COLO668 (cell line): ENCODE measurements around the gene SCRN2.

Source experiments
- DNase-seq: peaks from one replicate; lab custom pipeline; 2025; ENCODE audit not compliant: unreplicated experiment; lab: John Stamatoyannopoulos, UW

The SCRN2 gene

DNA sequence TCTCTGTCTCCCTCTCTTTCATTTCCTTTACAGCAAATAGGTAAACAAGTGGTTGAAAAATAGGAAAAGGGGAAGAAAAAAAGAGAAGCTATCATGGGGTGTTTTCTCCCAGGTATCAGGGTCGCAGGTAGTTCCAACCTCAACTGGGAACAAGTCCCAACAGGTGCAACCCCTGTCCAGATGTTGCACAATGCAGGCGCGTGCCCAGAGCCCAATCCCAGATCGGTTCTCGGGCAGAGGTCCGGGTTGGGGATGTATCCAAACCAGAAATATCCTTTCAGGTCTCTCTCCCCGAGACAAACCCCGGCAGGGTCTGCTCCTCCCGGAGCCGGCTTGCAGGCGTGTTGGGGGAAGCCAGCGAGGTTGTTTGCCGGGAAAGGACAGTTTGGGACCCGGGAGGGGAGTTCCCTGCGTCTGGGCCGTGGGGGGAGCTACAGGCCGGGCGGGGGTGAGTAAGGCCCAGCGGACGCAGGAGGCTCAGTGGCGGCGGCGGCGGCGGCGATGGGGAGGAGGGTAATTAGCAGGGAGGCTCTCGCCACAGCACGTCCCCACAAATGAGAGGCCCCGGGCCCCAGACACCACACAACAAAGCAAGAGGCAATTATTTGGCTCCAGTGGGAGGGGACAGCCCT, 31.1 kb upstream of the SCRN2 start:
- DNase-seq: no peak

DNA sequence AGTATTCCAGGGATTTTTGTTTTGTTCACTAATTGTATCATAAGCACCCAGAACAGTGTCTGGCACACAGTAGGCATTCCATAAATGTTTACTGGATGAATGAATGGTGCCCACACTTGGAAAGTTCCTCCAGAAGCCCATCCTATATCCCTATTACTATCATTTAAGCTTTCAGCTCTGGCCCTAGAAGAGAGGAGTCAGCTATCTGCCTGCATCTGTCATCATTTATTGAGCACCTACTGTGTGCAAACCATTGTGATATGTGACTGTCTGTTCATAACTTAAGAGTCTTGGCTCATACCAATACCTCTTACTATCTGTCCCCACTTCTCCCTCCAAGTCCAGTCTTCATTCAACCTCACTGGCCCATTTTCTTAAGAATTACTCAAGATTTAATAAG, 30.0 kb upstream of the SCRN2 start:
- DNase-seq: no peak

DNA sequence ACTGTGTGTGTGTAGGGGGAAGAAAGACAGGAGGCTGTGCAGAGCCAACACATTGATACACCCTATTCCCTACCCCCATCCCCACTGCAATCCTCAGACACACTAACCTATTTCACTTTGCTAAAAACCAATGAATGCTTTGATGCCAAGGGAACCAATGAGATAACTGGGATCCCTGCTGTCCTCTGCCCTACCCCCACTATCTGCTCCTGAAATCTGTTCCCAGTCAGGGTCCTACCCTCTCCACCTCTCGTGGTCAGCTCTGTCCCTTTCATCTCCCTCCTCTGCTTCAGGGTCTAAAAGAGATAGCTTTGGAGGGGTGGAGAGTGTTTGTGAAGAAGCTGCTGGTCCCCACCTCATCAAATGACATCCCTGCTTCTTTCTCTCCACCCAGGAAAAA, 29.0 kb upstream of the SCRN2 start:
- DNase-seq: no peak

DNA sequence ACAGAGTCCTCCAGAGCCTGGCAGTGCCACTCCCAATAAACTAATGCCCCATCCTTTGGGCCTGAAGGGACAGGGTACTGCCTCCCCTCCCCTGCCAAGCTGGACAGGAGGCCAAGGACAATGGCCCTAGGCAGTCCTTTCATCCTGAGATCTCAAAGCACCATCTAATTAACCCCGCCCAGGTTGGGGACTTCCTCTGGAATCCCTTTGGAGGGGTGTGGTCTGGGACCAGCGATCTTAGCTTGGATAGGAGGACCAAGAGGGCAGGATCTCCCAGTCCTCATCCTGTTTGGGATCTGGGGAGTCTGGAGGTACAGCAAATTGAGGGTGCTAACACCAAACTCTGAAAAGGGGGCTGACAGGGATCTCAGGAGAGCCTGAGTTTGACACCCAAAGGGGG, 28.0 kb upstream of the SCRN2 start:
- DNase-seq: no peak

DNA sequence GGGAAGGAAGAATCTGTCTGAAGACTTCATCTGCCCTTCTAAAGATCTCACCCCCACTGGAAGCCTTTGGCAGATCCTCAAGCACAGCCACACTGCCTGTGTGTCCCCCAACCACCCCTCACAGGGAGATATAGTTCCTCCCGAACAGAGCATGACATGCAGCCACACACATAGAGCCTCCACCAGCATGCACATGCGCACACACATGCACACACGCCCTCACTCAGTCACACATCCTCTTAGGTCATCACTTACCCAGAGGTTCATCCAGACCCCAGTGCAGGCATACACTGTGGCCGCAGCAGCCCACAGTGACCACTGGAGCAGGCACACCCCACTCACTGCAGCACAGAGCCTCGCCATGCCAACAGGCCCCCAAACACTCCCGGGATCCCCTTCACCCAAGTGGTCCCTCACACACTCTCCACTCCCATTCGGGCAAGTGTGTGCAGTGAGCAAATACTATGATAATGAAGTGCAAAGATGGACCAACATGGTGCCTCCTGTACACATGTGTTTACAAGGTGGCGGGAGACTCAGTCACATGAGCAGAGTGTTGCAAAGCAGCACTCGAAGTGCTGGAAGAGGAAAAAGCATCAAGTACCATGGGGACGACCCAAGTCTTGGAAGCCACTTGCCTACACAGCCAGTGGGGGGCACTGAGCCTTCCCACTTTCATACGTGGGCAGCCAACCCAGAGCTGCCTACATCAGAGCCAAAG, 26.9 kb upstream of the SCRN2 start:
- DNase-seq: no peak

DNA sequence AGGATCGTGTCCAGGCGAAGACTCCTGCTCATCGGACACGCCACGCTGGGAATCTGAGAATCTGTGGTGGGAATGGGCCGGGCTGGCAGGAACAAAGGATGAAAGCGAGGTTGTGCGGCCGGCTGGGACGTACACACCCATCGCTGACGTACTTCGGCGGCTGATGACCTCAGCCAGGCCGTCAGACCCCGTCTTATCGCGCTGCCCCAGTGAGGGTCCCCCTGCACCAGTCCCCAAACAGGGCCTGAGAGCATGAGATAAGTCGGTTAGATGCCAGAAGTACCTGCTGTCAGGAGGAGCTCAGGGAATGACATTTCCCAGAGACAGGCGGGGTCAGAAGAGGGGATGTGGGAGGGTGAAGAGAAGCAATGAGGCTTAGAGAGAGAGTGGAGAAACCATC, 25.9 kb upstream of the SCRN2 start:
- DNase-seq: no peak

DNA sequence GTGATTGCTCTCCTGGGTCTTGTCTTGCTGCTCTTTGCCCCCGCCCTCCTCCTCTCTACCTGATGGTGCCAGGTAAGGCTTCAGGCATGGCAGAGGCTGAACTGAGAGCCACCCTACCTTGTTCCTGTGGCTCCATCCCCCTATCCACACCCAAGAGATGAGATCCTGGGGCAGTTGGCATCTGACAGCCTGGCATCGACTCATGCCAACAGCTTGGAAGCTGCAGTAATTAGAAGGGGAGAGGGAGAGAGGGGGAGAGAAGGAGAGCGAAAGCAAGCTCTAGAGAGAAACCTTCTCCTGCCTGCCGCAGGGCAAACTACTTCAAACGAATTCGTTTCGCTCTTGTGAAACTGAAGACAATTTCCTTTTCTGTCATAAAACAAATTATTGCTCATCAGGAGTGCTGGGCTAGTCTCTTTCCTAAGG, 23.7 kb upstream of the SCRN2 start:
- DNase-seq: no peak

DNA sequence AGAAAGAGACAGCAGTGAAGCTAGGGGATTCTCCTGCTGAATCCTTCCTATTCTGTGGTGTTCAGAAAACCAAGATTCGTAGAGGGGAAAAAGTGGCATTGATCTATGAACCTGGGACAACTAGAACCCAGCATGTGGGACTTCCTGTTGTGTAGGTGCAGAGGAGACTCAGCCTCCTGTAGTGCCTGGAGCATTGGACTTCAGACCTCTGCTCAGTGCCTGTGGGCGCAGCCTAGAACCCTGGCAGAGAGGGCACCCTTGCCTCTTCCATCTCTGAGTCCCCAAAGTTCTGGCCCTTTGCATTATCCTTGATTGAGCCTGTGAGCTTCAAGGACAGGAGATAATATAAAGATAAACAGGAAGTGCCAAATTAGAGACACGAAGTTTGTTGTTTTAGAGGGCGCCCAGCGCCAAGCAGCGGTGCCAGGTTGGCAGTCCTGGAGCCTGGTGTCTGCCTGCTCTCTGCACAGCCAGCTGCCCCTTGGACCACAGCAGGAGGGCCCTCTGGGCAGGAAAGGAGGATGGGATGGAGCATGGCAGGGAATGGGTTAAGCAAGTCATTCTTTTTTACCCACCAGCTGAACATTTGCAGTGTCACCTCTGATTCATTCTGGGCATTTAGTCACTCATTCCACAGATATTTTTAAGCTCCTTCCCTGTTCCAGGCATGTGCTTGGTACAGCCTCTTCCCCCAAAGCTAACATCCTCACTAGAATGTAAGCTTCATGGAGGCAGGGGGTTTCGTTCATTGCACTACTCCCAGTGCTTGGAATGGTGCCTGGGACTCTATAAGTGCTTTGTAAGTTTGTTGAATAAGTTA, 21.8 kb upstream of the SCRN2 start:
- DNase-seq: no peak

DNA sequence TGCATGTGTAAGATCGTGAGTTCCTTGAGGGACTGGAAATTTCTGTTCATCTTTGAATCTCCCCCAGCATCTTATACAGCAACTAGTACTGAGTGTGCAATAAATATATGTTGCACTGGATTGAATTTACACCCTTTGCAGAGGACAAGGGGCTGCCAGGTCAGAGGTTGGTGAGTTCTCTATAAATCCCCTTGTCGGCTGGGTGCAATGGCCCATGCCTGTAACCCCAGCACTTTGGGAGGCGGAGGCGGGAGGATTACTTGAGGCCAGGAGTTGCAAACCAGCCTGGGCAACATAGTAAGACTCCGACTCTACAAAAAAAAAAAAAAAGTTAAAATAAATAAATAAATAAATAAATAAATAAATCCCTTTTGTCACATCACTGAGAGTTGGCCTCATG, 19.3 kb upstream of the SCRN2 start:
- DNase-seq: no peak

DNA sequence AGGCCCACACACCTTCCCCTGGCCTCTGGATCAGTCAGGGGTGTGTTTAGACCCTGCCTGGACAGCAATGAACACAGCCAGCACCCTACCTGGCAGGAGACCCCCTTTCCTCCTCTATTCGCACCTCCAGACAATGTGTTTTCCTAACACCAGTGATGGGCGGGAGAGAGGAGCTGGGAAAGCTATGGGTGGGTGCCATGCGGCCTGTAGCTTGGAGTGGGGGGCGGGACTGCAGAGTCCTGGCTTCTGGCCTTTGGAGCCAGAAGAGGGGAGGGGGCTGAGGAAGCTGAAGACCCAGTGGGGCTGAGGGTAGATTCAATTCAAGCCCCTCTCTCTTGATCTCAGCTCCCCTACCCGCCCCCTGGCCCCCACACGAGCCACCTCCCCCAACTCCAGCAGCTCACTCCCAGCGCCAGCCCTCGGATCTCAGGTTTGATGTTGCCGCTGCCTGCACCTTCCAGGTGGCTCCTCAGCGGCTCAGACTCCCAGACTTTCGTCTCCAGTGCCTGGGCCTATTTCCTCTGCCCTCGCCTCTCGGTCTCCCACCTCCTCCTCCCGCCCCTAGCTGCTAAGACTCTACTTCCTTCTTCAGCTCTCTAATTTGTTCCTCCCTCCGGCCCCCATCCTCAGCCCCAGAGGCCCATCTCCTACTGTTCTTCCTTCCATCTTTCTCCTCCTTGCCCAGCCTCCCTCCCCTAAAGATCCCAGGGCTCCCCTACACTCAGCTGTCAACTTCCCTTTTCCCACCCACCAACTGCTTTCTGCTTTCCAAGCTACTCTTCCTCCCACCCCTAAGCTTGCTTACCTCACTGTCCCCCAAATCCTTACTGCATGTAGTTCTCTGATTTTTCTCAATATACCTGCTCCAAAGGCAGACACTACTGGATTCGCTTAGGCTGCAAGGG, 16.7 kb upstream of the SCRN2 start:
- DNase-seq: no peak

DNA sequence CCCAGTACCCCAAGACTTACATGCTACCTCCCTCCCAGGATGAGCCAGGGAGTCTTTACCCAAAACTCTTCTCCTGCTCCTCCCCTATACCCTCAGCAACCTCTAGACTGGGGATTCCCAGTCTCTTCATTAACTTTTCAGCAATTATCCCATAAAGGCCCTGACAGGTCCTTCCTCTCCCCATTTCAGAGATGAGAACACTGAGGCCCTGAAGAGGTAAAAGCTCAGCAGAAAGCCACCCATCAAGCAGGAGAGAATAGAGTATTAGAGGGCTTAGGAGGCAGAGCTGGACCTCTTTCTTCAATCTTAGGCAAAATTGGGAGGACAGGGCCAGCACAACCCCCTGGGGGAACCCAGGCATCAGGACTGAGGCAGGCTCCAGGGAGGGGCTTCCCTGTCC, 15.8 kb upstream of the SCRN2 start:
- no peak for DNase-seq

DNA sequence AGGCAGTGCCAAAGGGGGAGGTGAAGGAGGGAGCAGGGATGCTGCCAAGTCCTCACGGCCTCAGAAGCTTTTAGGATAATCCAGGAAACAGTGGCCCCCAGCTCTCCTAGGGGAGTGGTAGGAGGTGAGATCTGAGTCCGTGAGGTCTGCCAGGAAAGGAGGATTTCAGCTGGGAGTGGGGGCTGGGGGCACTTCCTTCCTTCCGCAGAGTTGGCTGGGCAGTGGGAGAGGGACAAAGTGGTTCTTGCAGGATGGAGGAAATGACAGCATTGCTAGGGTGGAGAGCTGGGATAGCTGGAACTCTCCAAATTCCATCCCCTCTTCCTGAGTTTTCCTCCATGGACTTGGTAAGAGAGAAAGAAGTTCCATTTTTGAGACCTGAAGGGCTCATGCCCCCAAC, 14.7 kb upstream of the SCRN2 start:
- no peak for DNase-seq

DNA sequence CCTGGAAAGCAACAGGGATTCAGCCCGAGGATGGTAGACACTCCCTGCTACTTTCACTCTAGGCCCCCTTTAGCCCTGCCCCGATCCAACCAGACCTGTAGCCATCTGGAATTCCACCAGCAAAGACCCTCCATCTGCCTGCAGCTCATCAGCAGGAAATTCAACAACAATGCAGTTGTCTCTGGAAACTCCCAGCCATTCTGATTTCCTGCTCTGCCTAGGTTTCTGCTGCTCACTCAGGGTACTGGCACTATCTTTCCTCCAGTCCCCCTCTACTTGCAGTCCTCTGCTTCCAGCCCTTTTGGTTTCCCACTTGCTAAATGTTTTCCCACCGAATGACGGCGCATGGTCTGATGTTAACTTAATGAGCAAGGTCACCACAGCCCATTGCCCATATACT, 12.5 kb upstream of the SCRN2 start:
- no peak for DNase-seq

DNA sequence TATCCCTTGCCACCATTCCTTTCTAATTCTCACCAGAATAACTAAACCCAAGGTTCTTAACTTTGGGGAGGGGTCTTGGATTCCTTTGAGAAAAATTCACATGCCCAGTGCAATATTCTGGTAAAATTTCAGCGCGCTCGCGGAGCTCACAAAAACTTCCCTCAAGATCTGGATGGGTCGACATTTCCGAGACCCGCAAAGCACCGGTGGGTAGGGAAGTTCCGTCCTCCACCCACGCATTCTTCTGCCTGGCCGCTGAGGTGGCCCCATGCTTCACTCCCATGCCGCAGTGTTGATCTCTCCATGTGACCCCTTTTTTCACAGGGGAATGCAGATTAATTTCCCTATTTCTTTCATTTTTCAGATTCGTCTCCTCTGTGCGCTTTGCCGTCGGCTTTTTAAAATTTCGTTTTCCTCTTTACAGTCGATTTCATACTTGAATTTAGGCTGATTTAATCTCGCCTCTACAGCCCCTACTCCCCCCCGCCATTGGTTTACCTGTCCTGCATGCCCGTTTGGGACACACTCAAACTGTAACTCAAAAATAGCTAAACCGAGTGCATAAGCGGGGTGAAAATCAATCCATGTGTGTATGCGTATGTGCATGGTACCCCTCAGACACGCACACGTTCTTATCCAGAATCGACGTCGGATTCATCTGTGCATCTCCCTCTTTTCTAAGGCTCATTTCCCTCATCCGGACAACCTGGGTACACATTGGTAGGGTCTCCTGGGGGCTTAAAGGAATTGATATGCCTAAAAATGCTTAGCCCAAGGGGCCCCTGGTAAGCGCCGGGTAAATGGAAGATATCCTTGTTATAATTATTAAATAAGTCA, 11.3 kb upstream of the SCRN2 start:
- no peak for DNase-seq

DNA sequence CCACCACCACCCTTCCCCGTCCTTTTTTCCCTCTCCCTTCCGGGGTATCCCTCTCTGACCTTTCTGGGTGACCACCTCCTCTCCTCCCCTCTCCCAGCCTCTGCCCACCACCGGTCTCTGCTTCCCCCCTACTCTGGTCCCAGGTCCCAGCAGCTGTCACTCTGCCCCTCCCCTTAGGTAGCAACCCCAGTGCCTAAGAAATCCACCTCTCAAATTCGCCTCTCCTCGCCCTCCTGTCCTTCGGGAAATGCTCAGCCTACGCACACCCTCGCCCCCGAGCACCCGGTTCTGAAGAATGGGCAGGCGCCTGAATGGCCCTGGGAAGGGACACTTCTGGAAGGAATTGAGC, 10.7 kb upstream of the SCRN2 start:
- DNase-seq: no peak

DNA sequence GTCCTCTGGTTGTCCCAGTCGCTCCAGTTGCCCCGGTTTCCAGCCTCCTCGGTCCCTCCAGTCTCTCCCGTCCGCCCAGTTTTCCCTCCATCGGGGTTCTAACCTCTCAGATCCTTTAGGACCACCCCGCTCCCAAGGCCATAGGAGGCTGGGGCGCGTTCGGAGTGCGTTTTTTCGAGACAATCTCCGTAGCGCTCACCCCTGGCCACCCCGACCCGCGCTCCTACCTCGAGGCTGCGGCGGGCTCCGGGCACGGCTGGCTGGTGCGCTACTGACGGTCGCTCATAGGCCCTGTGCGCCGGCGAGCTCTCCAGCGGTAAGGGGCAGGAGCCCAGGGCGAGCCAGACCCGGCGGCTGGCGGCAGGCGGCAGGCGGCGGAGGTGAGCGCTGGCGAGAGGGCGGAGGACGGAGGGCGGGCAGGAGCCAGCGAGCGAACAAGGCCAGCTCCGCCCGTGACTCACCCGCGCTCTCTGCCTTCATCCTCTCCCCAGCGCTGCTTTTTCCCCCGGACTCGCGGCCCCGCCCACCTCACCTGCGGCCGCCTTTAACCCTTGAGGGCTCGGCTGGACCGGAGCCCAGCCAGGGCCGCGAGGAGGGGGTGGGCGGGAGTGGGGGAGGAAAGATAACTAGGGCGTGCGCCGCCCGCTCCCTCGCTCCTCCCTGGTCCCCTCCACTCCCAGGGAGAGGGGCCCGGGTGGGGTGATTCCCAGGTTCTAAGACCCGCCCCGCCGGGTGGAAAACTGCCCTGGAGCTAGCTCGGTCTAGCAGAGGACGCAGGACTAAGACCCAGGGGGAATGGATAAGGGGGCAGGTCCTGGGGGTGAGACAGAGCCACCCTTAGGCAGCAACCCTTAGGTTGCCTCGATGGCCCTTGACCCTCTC, 9.9 kb upstream of the SCRN2 start, which contains the start of gene SP6:
Gene SP6, minus strand, starts transcription at position 472 of the 882 bp plus-strand sequence. CDS start 2,734 bp downstream, outside the sequence.
- DNase-seq: peak; percentile 84

DNA sequence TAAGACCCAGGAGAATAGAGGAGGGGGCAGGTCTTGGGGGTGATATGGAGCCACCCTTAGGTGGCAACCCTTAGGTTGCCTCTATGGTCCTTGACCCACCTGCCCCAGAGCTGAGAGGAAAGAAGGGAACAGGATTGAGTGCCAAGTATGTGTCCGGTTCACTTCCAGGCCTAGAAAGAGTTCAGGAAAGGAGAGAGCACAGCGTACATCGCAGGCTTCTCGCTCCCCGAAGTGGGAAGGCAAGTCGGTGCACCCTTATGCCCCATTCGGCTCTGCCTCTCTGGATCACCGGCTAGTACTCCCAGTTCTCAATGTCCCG, 9.3 kb upstream of the SCRN2 start:
- no peak for DNase-seq

DNA sequence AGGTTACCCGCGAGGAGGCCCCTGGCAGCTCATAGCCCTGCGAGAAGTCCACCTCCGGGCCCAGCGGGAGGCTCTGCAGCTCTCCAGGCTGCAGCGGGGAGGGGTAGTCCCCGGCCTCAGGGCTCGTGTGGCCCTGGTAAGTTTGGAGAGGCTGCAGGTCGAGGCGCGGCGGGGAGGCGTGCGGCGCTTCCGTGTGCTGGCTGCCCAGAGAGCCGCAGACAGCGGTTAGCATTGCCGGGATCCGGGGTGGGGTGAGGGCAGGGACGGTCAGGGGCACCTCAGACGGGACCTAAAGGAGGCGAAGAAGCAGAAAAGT, 7.1 kb upstream of the SCRN2 start:
- DNase-seq: no peak

DNA sequence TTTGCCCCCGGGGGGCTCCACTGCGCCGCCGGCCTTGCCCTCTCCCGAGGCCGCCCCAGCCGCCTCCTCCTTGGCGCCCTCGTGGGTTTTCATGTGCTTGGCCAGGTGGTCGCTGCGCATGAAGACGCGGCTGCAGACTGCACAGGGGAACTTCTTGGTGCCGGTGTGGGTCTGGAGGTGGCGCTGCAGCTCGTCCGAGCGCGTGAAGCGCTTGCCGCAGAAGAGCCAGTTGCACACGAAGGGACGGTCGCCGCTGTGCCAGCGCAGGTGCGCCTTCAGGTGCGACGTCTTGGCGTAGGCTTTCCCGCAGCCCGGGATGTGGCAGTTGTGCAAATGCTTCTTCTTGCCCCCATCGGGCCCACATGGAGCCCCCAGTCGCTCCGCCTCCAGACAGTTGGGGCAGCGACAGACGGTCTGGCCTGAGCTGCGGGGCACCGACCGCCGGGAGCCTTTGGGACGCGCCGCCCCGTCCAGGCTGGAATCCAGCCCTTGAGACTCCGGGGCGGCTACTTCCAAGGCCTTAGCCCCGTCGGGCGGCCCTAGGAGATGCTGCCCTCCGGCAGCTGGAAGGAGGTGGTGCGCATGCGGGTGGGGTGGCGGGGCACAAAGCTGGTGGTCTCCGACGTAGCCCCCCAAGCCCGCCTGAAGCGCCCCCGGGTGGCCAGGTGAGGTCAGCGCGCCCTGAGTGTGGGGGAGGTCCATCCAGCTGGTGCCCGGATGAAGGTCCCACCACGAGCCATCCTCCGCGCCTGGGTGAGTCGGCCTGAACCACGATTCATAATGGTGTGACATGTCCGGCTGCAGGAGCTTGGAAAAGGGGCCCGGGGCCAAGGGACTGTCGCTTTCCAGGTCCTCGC, 6.5 kb upstream of the SCRN2 start:
- no peak for DNase-seq
